ENCODE data around the gene CCDC57. TPM values are rescaled to one million over a fixed set of nuclear protein-coding genes. Genes with fewer than 3 reads are reported as not detected.

CCDC57 gene
- total RNA-seq, 2 experiments from 2014 or later: 40.7 to 43.9 TPM

DNA sequence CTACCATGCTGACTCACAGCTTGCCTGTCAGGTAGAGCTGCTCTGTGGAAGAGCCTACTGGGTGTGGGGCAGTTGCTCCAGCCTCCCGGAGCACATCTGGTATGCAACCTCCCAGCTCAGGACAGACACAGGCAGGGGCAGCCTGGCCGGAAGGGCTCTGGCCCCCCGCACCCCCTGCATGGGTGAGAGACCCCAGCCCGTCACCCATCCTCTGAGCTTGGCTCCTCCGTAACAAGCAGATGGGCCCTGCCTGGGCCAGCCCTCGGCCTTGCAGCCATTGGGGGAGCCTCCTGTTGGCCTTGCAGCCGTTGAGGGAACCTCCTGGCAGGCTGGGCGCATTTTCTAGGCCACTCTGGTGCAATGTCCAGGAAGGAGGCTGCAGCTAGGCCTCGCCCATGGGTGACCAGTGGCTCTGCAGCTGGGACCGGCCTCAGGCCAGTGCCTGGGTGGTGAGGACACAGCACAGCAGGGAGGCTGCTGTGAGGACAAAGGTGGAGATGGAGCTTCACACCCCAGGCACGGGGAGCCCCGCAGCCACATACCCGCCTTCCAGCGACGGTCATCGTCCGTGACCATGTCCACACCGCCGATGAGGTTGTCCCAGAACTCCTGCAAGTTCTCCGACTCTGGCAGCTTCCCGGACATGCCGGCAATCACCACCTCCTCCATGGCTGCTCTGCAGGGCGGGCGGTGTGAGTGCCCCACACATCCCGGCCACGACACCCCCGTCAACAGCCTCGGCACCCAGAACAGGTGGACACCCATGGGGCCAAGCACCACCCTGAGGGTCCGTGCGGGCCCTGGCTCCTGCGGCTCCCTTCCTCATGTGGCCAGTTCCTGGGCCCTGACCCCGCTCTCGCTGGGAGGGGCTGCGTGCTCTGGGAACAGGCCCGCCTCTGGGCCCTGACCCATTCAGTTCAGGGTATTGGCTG is 116.6 kb downstream of the CCDC57 start:
- no peak for DNase-seq

DNA sequence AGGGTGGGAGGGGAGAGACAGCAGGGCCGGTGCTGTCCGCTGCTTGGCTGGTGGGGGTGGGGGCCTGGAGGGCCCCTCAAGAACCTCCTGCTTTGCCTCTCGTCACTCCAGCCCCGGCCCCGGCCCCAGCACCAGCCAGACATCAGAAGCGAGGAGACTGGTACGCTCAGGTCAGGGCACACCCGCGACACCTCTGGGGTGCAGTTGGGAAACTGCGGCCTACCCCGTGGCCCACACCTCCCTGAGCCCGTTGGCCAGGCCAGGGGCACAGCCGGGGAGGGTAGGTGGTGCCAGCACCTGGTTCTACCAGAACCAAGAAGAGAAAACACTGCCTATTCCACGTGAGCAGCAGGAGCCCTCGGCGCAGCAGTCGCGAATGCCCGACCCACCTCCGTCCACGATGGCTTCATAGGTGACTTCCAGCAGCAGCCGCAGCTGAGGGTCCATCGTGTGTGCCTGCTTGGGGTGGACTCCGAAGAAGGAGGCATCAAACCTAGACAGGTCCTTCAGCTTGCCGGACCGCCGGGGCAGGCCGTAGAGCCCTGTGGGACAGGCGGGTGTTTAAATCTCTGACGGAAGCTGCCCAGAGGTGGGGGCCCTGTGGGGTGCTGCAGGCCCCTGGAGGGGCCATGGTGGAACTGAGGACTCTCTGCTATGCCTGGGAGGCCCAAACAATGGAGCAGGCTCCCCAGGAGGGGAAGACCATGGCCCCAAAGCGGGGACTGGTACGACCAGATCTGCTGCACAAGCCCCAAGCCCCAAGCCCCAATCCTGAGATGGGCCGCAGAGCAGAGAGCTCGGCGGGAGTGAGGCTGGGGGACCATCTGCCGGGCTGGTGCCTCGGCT is 117.5 kb downstream of the CCDC57 start:
- no peaks in the 10 kb centered on the region for H3K9me3 Mint-ChIP-seq
- H3K4me1 Mint-ChIP-seq (ENCODE audit: low read depth): peaks cover 8% of the 10 kb centered on the region
- no peaks in the 10 kb centered on the region for H3K27me3 Mint-ChIP-seq (ENCODE audit: low read depth)
- intact Hi-C loops (cut with micrococcal nuclease): no loop called here
- CTCF ChIA-PET: no interaction called here
- H3K36me3 Mint-ChIP-seq (ENCODE audit: low read depth): peaks cover 17% of the 10 kb centered on the region
- H3K27ac Mint-ChIP-seq: no peak overlapping the region
- no peak for DNase-seq
- H3K4me3 Mint-ChIP-seq: no peak overlapping the region

More for the DNA sequence above, 116.6 kb downstream of the CCDC57 start:
- H3K9me3 Mint-ChIP-seq: no peaks in the 10 kb centered on the region
- H3K27me3 Mint-ChIP-seq (ENCODE audit: low read depth): no peaks in the 10 kb centered on the region
- peak overlapping the region; percentile 61 for H3K27ac Mint-ChIP-seq
- intact Hi-C loops (cut with micrococcal nuclease): no loop called here
- peaks cover 13% of the 10 kb centered on the region for H3K4me1 Mint-ChIP-seq (ENCODE audit: low read depth)
- CTCF ChIA-PET: no interaction called here
- H3K4me3 Mint-ChIP-seq: peak overlapping the region; percentile 72
- H3K36me3 Mint-ChIP-seq (ENCODE audit: low read depth): peaks cover 14% of the 10 kb centered on the region

DNA sequence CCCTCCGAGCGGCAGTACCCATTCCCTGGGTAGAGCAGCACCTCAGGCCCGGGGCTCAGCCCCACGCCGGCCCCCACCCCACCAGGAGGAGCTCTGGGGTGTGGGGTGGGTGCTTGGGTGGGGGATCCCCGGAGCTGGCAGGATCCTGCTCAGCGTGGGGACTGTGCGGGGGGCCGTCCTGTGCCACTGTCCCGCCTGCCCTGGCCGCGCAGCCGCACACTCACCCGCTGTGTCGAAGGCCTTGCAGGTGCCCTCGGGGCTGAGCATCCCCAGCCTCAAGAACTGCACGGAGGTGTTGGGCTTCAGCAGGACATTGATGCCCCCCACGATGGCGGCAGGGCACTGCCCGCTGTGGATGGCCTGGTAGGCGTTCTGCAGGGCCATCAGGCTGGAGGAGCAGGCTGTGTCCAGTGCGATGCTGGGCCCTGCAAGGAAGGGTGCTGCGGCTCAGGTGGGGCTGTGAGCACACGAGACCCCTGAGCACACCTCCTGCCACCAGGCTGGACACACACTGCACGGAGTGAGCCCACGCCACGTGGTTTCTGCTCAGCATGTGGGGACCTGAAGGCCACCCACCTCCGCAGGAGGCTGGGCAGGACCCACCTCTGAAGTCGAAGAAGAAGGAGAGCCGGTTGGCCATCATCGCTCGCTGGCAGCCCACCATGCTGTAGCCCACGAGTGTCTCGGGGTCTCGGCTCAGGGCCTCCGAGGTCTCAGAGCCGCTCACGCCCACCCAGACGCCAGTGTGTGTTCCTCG is 119.5 kb downstream of the CCDC57 start:
- no peak for DNase-seq
- no peaks in the 10 kb centered on the region for H3K27me3 Mint-ChIP-seq (ENCODE audit: low read depth)
- no peak overlapping the region for H3K27ac Mint-ChIP-seq
- no peak overlapping the region for H3K4me3 Mint-ChIP-seq
- intact Hi-C loops (cut with micrococcal nuclease): no loop called here
- H3K36me3 Mint-ChIP-seq (ENCODE audit: low read depth): peaks cover 17% of the 10 kb centered on the region
- H3K9me3 Mint-ChIP-seq: no peaks in the 10 kb centered on the region
- CTCF ChIA-PET: no interaction called here
- peaks cover 2% of the 10 kb centered on the region for H3K4me1 Mint-ChIP-seq (ENCODE audit: low read depth)

DNA sequence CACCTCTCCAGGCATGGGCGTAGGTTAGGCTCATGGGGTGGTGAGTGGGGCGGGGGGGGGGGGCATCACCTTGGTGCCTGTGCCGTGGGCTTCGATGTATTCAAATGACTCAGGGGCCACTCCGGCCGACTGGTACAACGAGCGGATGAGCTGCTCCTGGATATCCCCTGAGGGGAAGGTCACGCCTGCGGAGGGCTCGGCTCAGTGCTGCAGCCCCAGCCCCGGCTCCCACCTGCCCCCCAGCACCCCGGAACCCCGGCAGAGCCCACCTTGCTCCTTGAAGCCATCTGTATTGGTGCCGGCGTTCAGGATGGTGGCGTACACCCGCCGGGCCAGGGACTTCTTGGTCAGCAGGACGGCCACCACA is 120.0 kb downstream of the CCDC57 start:
- Mint-ChIP-seq H3K9me3 (no peaks in the 10 kb centered on the region), H3K4me1 (ENCODE audit: low read depth) (peaks cover 2% of the 10 kb centered on the region), H3K27me3 (ENCODE audit: low read depth) (no peaks in the 10 kb centered on the region), H3K36me3 (ENCODE audit: low read depth) (peaks cover 19% of the 10 kb centered on the region), H3K4me3 (no peak overlapping the region), H3K27ac (no peak overlapping the region)
- no peak for DNase-seq
- intact Hi-C loops (cut with micrococcal nuclease): no loop called here
- CTCF ChIA-PET: no interaction called here

DNA sequence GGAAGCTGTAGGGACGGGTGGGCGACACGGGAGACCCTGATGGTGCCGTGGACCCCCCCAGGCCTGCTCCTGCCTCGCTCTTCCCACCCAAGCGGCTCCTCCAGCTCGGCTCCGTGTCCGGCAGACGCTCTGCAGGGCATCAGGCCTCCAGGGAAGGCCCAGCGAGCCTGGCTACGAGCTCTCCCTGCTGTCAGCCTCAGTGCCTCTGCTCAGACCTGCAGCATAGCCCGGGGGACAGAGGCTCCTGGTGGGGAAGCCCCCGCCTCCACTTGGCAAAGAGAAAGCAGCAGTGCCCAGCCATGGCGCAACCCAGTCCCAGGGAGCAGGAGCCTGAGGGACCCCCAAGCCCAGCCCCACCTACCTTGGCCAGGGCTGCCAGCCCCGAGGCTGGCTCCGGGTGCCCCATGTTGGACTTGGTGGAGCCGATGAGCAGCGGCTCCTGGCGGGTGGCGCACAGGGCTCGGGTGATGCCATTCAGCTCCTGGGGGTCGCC is 120.5 kb downstream of the CCDC57 start:
- intact Hi-C loops (cut with micrococcal nuclease): no loop called here

DNA sequence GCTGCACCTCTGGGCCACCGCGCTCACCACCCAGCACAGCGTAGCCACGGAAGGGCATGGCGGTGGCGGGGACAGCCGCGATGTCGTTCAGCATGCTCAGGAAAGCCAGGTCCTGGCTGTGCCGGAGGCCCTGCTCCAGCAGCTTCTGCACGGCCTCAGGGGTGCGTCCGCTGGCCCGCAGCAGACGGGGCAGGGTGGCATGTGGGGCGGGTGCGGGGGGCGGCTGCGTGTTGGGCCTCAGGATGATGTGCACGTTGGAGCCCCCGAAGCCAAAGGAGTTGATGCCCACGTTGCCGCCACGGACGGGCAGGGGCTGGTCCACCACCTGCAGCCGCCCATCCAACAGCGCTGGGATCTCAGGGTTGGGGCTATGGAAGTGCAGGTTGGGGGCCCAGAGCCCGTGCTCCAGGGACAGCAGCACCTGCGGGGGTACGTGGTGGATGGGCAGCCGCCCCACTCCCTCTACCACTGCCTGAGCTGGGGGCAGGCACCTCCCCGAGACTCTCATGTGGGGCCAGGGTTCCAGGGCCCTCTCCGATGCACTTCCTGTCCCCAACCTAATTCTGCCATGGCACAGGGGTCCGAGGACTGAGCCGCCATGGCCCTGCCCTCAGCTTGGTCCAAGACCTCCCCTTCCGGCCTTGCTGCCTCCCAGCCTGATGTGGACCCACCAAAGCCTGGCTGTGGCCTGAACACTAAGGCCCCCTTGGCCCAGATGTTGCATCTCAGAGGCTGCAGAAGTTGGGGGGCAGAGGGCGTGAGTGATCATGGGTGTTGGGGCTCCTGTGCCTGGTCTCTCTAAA is 121.2 kb downstream of the CCDC57 start:
- H3K9me3 Mint-ChIP-seq: no peaks in the 10 kb centered on the region
- H3K27ac Mint-ChIP-seq: no peak overlapping the region
- intact Hi-C loops (cut with micrococcal nuclease): no loop called here
- DNase-seq: no peak
- peaks cover 2% of the 10 kb centered on the region for H3K4me1 Mint-ChIP-seq (ENCODE audit: low read depth)
- no peaks in the 10 kb centered on the region for H3K27me3 Mint-ChIP-seq (ENCODE audit: low read depth)
- peaks cover 19% of the 10 kb centered on the region for H3K36me3 Mint-ChIP-seq (ENCODE audit: low read depth)
- CTCF ChIA-PET: no interaction called here
- H3K4me3 Mint-ChIP-seq: no peak overlapping the region

More for the DNA sequence above, 120.5 kb downstream of the CCDC57 start:
- Mint-ChIP-seq H3K4me3 (no peak overlapping the region), H3K36me3 (ENCODE audit: low read depth) (peaks cover 19% of the 10 kb centered on the region), H3K4me1 (ENCODE audit: low read depth) (peaks cover 2% of the 10 kb centered on the region), H3K27me3 (ENCODE audit: low read depth) (no peaks in the 10 kb centered on the region), H3K27ac (no peak overlapping the region), H3K9me3 (no peaks in the 10 kb centered on the region)
- DNase-seq: no peak
- CTCF ChIA-PET: no interaction called here

DNA sequence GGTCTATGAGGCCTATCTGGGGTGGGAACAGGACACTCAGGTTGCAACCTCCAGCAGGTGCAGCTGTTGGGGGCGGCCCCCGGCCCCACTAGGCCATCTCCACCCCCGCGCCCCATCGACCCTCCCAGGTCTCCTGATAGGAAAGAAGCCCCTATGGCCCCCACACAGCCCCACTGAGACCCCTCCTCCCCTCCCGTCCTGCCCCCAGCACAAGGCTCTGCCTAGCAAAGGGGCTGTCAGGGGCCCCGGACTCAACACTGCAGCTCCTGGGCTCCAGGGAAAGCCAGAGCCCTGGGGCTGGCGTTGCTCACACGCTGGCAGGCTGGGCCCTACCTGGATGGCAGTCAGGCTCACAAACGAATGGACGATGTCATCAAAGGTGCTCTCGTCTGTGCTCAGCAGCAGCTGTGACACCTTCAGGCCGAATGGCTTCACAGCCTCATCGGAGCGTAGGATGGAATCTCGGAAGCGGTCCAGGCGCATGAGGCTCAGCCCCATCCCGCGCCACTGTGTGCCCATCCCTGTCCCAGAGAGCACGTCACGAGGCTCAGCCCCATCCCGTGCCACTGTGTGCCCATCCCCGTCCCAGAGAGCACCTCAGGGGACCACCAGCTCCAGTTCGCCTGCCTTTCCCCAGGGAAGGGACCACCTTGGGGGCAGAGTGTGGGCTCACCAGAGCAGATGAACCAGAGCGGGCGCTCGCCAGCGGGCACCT is 121.9 kb downstream of the CCDC57 start:
- H3K4me3 Mint-ChIP-seq: no peak overlapping the region
- peaks cover 17% of the 10 kb centered on the region for H3K36me3 Mint-ChIP-seq (ENCODE audit: low read depth)
- CTCF ChIA-PET: no interaction called here
- intact Hi-C loops (cut with micrococcal nuclease): no loop called here
- no peak overlapping the region for H3K27ac Mint-ChIP-seq
- H3K27me3 Mint-ChIP-seq (ENCODE audit: low read depth): no peaks in the 10 kb centered on the region
- no peaks in the 10 kb centered on the region for H3K4me1 Mint-ChIP-seq (ENCODE audit: low read depth)
- no peaks in the 10 kb centered on the region for H3K9me3 Mint-ChIP-seq
- DNase-seq: no peak

DNA sequence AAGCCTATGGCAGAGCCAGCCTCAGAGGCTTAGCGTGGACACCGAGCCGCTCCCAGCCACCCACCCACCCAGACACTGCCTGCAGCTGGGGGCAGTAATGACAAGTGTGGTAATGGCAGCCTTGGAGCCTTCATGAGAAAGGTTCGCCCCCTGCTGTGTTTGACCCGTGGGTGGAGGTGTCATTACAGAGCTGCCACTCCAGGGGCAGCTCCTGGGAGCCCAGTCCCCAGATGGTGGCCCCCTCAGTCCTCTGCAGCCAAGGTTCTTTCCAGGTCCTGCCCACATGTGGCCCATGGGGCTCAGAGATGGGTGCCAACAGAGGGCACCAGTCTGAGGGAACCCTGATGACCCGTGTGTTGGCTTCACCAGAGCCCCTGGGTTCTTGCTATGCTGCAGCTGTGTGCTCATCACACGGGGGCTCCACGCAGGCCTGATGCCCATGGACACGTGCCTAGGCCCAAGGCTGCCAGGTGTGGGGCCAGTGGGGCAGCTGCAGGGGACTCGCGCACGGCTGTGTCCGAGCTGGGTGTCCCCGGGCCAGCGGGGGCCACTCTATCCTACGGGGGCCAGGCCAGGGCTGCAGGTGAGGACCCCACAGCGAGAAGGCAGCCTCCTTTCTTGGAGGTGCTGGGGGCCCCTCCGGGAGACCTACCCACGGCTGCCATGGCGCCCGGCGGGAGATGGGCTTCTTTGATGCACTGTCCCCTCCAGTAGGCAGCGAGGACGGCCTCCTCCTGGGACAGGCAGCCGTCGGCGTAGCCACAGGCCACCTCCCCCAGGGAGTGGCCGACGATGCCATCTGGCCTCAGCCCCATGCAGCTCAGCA is 122.7 kb downstream of the CCDC57 start:
- CTCF ChIA-PET: interaction anchor here (0.6 kb wide), 1 partner anchor 230 kb away, joined by 3 read pairs; no protein-coding TSS in a partner anchor
- H3K27ac Mint-ChIP-seq: no peak overlapping the region
- no peaks in the 10 kb centered on the region for H3K9me3 Mint-ChIP-seq
- no peaks in the 10 kb centered on the region for H3K27me3 Mint-ChIP-seq (ENCODE audit: low read depth)
- no peaks in the 10 kb centered on the region for H3K4me1 Mint-ChIP-seq (ENCODE audit: low read depth)
- H3K4me3 Mint-ChIP-seq: no peak overlapping the region
- H3K36me3 Mint-ChIP-seq (ENCODE audit: low read depth): peaks cover 16% of the 10 kb centered on the region
- intact Hi-C loops (cut with micrococcal nuclease): no loop called here
- DNase-seq: no peak

DNA sequence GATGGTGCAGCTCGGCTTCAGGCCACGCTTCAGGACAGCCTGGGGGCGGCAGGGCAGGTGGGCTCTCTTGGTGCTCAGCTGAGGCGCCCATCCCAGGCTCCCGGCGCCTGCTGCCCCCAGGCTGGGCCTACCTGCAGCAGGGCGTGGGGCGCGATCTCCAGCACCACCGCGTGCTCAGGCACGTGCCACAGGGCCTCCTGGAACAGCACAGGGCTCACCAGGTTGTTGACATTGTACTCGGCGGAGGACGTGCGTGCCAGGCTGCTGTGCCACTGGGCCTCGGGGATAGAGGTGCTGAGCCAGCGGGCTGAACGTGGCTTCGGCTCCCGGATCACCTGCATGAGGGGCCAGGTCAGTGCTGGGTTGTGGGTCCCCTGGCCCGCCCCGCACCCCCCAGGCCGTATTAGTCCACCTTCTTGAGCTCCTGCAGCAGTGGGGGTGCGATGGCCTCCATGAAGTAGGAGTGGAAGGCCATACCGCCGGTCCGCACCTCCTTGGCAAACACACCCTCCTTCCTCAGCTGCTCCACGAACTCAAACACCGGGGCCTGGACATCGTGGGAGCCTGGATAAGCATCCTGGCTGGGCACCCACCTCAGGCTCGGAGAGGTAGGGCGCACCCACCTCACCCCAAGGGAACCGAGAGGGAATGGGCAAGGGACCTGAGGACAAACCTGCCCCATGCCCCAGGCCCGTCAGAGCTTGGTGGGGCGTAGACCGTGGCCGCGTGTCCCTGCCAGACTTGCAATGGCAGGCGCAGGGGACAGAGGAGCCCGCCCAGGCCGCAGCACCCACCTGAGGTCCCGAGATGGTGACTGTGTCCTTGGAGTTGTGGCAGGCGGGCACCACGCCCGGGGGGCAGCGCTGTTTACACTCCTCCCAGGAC is 123.6 kb downstream of the CCDC57 start:
- Mint-ChIP-seq H3K27ac (no peak overlapping the region), H3K4me3 (no peak overlapping the region), H3K9me3 (no peaks in the 10 kb centered on the region), H3K36me3 (ENCODE audit: low read depth) (peaks cover 18% of the 10 kb centered on the region), H3K27me3 (ENCODE audit: low read depth) (no peaks in the 10 kb centered on the region), H3K4me1 (ENCODE audit: low read depth) (no peaks in the 10 kb centered on the region)
- CTCF ChIA-PET: interaction anchor here (0.6 kb wide), 1 partner anchor 231 kb away, joined by 3 read pairs; no protein-coding TSS in a partner anchor
- intact Hi-C loops (cut with micrococcal nuclease): no loop called here
- DNase-seq: no peak
